NT2/D1 (cell line): ENCODE data around the gene MUC6.

Source experiments
- SUZ12 ChIP-seq: IDR thresholded peaks from 2 replicates; pipeline ENCODE4 v1.6.1; 2011; ENCODE audit not compliant: insufficient read length, insufficient read depth; ENCODE audit errors: extremely low read depth
- YY1 ChIP-seq: IDR thresholded peaks from 2 replicates; pipeline ENCODE4 v1.6.1; 2011; ENCODE audit not compliant: insufficient read length, insufficient read depth
- ZNF274 ChIP-seq: IDR thresholded peaks from 2 replicates; pipeline ENCODE4 v1.6.1; 2011; ENCODE audit warnings: mild to moderate bottlenecking, low read depth, low read length

- TF ChIP-seq YY1 (no peak), SUZ12 (no peak), ZNF274 (no peak)
Measured at GRCh38 chr11:1011320-1011698, 25.2 kb downstream of the MUC6 start.
